HFF-Myc (cell line): ENCODE results near the gene MKRN1.

Experiments used
- DNase-seq: peaks from one replicate; pipeline ENCODE4 v3.0.0-alpha.2; 2011; ENCODE audit warnings: low read depth; ENCODE audit errors: extremely low read depth
- H3K4me3 ChIP-seq: replicated peaks from 2 replicates; pipeline ENCODE4 v1.5.1; 2011; ENCODE audit warnings: low read depth, mild to moderate bottlenecking, control low read depth, low read length
- CTCF ChIP-seq: IDR thresholded peaks from 2 replicates; pipeline ENCODE4 v1.5.1; 2012; ENCODE audit warnings: mild to moderate bottlenecking, low read depth, low read length, control low read depth; ENCODE audit errors: missing control alignments

Gene MKRN1

GRCh38 chr7:140479062-140479738 lies at the start of gene MKRN1:
Gene MKRN1, minus strand, starts transcription at chr7:140479505. Its CDS starts 161 bp downstream, at chr7:140479344.
- no peak for TF ChIP-seq CTCF
- peak; percentile 64 for DNase-seq
- H3K4me3 ChIP-seq, result peak within 1 kb of the TSS; percentile 82

GRCh38 chr7:140526787-140527664 lies 47.7 kb upstream of the MKRN1 start:
- no peak overlapping the region for H3K4me3 ChIP-seq
- no peak for TF ChIP-seq CTCF
- DNase-seq, result no peak

GRCh38 chr7:140526214-140526613 lies 46.9 kb upstream of the MKRN1 start:
- DNase-seq, result no peak
- no peak for TF ChIP-seq CTCF
- no peak overlapping the region for H3K4me3 ChIP-seq

- no peak for TF ChIP-seq CTCF
- no peak overlapping the region for H3K4me3 ChIP-seq
- DNase-seq, result no peak
Observed at GRCh38 chr7:140525743-140526142, 46.4 kb upstream of the MKRN1 start.

- no peak for DNase-seq
- H3K4me3 ChIP-seq, result no peak overlapping the region
- no peak for TF ChIP-seq CTCF
Observed at GRCh38 chr7:140521421-140521820, 42.1 kb upstream of the MKRN1 start.

GRCh38 chr7:140519007-140519399 lies 39.7 kb upstream of the MKRN1 start:
- no peak for DNase-seq
- no peak overlapping the region for H3K4me3 ChIP-seq
- TF ChIP-seq CTCF, result no peak
